H9 (cell line): ENCODE results near the gene TMIGD3. TPM values are rescaled to one million over a fixed set of nuclear protein-coding genes. Genes with fewer than 3 reads are reported as not detected.

ENCODE experiments used
- DNase-seq: peaks from one replicate; pipeline ENCODE4 v3.0.0-alpha.2; 2017
- H2AFZ ChIP-seq: one replicate; pipeline ENCODE4 v1.6.1; 2013; ENCODE audit warnings: mild to moderate bottlenecking, low read length, control low read depth, moderate library complexity
- H2AK5ac ChIP-seq: 2 replicates; pipeline ENCODE4 v1.6.1; 2013; ENCODE audit warnings: low read length, control low read depth, mixed read lengths; ENCODE audit not compliant: insufficient read length
- H2BK120ac ChIP-seq: one replicate; pipeline ENCODE4 v1.6.1; 2013; ENCODE audit warnings: low read depth, mild to moderate bottlenecking, low read length, control low read depth, inconsistent platforms; ENCODE audit not compliant: poor library complexity, severe bottlenecking
- H2BK12ac ChIP-seq: 2 replicates; pipeline ENCODE4 v1.6.1; 2013; ENCODE audit warnings: low read length, control low read depth, mixed read lengths, low read depth; ENCODE audit not compliant: insufficient read length
- H2BK15ac ChIP-seq: 2 replicates; pipeline ENCODE4 v1.6.1; 2013; ENCODE audit warnings: low read depth, low read length, control low read depth
- H2BK20ac ChIP-seq: one replicate; pipeline ENCODE4 v1.6.1; 2013; ENCODE audit warnings: low read depth, mild to moderate bottlenecking, low read length, control low read depth, inconsistent platforms; ENCODE audit not compliant: poor library complexity, severe bottlenecking
- H2BK5ac ChIP-seq: 2 replicates; pipeline ENCODE4 v1.6.1; 2013; ENCODE audit warnings: low read length, control low read depth, mixed read lengths; ENCODE audit not compliant: insufficient read length
- H3K14ac ChIP-seq: 2 replicates; pipeline ENCODE4 v1.6.1; 2013; ENCODE audit warnings: low read length, control low read depth; ENCODE audit not compliant: insufficient read depth
- H3K18ac ChIP-seq: 2 replicates; pipeline ENCODE4 v1.6.1; 2013; ENCODE audit warnings: low read depth, mild to moderate bottlenecking, mixed read lengths, low read length, control low read depth; ENCODE audit not compliant: insufficient read length
- H3K23ac ChIP-seq: 2 replicates; pipeline ENCODE4 v1.6.1; 2013; ENCODE audit warnings: low read length, control low read depth, mixed read lengths, low read depth; ENCODE audit not compliant: insufficient read length
- H3K23me2 ChIP-seq: 2 replicates; pipeline ENCODE4 v1.6.1; 2013; ENCODE audit warnings: low read depth, mild to moderate bottlenecking, mixed read lengths, low read length, control low read depth; ENCODE audit not compliant: insufficient read length, poor library complexity, severe bottlenecking
- H3K27ac ChIP-seq: 2 replicates; pipeline ENCODE4 v1.5.1; 2013; ENCODE audit warnings: low read length, control low read depth, mixed read lengths, low read depth; ENCODE audit not compliant: insufficient read length
- H3K27me3 ChIP-seq: 2 replicates; pipeline ENCODE4 v1.6.1; 2013; ENCODE audit warnings: low read length, control low read depth, inconsistent platforms; ENCODE audit not compliant: insufficient read depth
- H3K4ac ChIP-seq: 2 replicates; pipeline ENCODE4 v1.6.1; 2013; ENCODE audit warnings: low read depth, mild to moderate bottlenecking, control low read depth, inconsistent platforms, low read length, moderate library complexity
- H3K4me1 ChIP-seq: 2 replicates; pipeline ENCODE4 v1.6.1; 2013; ENCODE audit warnings: low read length, control low read depth, inconsistent platforms; ENCODE audit not compliant: insufficient read depth
- H3K4me2 ChIP-seq: 2 replicates; pipeline ENCODE4 v1.6.1; 2013; ENCODE audit warnings: low read length, control low read depth, mixed read lengths; ENCODE audit not compliant: insufficient read length, insufficient read depth
- H3K56ac ChIP-seq: 2 replicates; pipeline ENCODE4 v1.6.1; 2013; ENCODE audit warnings: low read depth, mild to moderate bottlenecking, mixed read lengths, low read length, control low read depth; ENCODE audit not compliant: insufficient read length
- H3K79me1 ChIP-seq: 2 replicates; pipeline ENCODE4 v1.6.1; 2013; ENCODE audit warnings: low read depth, mild to moderate bottlenecking, moderate library complexity, low read length, control low read depth, inconsistent platforms; ENCODE audit not compliant: insufficient read depth, poor library complexity, severe bottlenecking
- H3K79me2 ChIP-seq: 2 replicates; pipeline ENCODE4 v1.6.1; 2013; ENCODE audit warnings: low read length, control low read depth, inconsistent platforms; ENCODE audit not compliant: insufficient read depth
- H3K9ac ChIP-seq: 2 replicates; pipeline ENCODE4 v1.6.1; 2013; ENCODE audit warnings: low read length, control low read depth, mixed read lengths; ENCODE audit not compliant: insufficient read length; ENCODE audit errors: extremely low read depth
- H3K9me3 ChIP-seq: one replicate; pipeline ENCODE4 v1.6.1; 2013; ENCODE audit warnings: low read depth, low read length, inconsistent platforms; ENCODE audit not compliant: control insufficient read depth
- H3T11ph ChIP-seq: one replicate; pipeline ENCODE4 v1.6.1; 2013; ENCODE audit warnings: mild to moderate bottlenecking, low read length, control low read depth, inconsistent platforms
- H4K20me1 ChIP-seq: one replicate; pipeline ENCODE4 v1.6.1; 2013; ENCODE audit not compliant: control insufficient read depth, insufficient read length, insufficient read depth
- H4K5ac ChIP-seq: 2 replicates; pipeline ENCODE4 v1.6.1; 2013; ENCODE audit warnings: low read depth, mild to moderate bottlenecking, mixed read lengths, low read length, control low read depth; ENCODE audit not compliant: insufficient read length
- H4K8ac ChIP-seq: replicated peaks from 2 replicates; pipeline ENCODE4 v1.6.1; 2013; ENCODE audit warnings: low read length, control low read depth, mixed read lengths, low read depth; ENCODE audit not compliant: insufficient read length
- H4K91ac ChIP-seq: 2 replicates; pipeline ENCODE4 v1.6.1; 2013; ENCODE audit warnings: low read depth, mild to moderate bottlenecking, moderate library complexity, mixed read lengths, low read length, control low read depth; ENCODE audit not compliant: insufficient read length
- H3K27ac Mint-ChIP-seq, 3 experiments: 2 replicates in 2 of 3; 3 replicates in 1 of 3; pipeline ENCODE4 v1.8.0; 2020 to 2021; ENCODE audit warnings: mixed read lengths in 3 of 3, mild to moderate bottlenecking in 1 of 3, moderate library complexity in 1 of 3
- H3K27me3 Mint-ChIP-seq: 2 replicates; pipeline ENCODE4 v1.8.0; 2021; ENCODE audit warnings: low read depth, mild to moderate bottlenecking, moderate library complexity, mixed read lengths
- H3K36me3 Mint-ChIP-seq, 3 experiments: 2 replicates in 2 of 3; 3 replicates in 1 of 3; pipeline ENCODE4 v1.8.0; 2020 to 2021; ENCODE audit warnings: low read depth in 3 of 3, mixed read lengths in 3 of 3; ENCODE audit not compliant: insufficient read depth in 1 of 3
- H3K4me1 Mint-ChIP-seq, 2 experiments: 2 replicates each; pipeline ENCODE4 v1.8.0; 2020; ENCODE audit warnings: mixed read lengths in 2 of 2
- H3K4me3 Mint-ChIP-seq, 2 experiments: 2 replicates in 1 of 2; 3 replicates in 1 of 2; pipeline ENCODE4 v1.8.0; 2020 to 2021; ENCODE audit warnings: mild to moderate bottlenecking in 2 of 2, mixed read lengths in 2 of 2, moderate library complexity in 1 of 2
- H3K9me3 Mint-ChIP-seq, 2 experiments: 2 replicates in 1 of 2; 3 replicates in 1 of 2; pipeline ENCODE4 v1.8.0; 2020; ENCODE audit warnings: mild to moderate bottlenecking in 2 of 2, mixed read lengths in 2 of 2, moderate library complexity in 1 of 2
- WGBS: extraction: QIAGEN DNeasy Blood & Tissue Kit; methylation state at CpG from one replicate; pipeline ENCODE4 v1.1.7; 2013; ENCODE audit warnings: missing lambda C conversion rate, low lambda C conversion rate, mixed read lengths; ENCODE audit not compliant: insufficient read length; ENCODE audit errors: extremely low coverage; 5-methylcytosine and 5-hydroxymethylcytosine counted together
- total RNA-seq: library from RNA; stranded (reverse); gene quantifications from 2 replicates; pipeline ENCODE4 v1.2.1, GENCODE V29; 2021
- TF ChIP-seq, protein P1 (sequence below): fragments of 200-600 bp; sonication (generic); conservative IDR thresholded peaks from 3 replicates; pipeline ENCODE4 v1.8.0; 2021; ENCODE audit warnings: antibody characterized with exemption, mild to moderate bottlenecking

TMIGD3 gene
- total RNA-seq, 1 experiment from 2014 or later = not detected

DNA sequence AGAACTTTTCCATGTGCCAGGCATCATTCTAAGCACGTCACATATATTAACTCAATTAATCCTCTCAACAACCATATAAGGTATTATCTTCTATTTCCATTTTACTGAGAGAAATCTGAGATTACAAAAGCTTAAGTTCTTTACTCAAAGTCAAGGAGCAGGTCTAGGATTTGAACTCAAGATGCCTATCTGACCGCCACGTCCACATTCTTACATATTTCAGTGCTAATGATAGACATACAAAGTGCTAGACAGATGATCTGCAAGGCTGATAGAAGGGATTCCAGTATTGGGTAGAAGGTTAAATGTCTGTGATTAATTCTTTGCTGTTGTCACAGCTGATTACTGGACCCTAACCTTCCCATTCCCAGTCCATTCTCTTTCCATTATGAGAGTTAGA is 49.7 kb downstream of the TMIGD3 start:
- H3K9me3 ChIP-seq = no peaks in the 10 kb centered on the region
- no peak overlapping the region for H2AK5ac ChIP-seq
- H3K4ac ChIP-seq = no peak overlapping the region
- TF ChIP-seq, protein P1, sequence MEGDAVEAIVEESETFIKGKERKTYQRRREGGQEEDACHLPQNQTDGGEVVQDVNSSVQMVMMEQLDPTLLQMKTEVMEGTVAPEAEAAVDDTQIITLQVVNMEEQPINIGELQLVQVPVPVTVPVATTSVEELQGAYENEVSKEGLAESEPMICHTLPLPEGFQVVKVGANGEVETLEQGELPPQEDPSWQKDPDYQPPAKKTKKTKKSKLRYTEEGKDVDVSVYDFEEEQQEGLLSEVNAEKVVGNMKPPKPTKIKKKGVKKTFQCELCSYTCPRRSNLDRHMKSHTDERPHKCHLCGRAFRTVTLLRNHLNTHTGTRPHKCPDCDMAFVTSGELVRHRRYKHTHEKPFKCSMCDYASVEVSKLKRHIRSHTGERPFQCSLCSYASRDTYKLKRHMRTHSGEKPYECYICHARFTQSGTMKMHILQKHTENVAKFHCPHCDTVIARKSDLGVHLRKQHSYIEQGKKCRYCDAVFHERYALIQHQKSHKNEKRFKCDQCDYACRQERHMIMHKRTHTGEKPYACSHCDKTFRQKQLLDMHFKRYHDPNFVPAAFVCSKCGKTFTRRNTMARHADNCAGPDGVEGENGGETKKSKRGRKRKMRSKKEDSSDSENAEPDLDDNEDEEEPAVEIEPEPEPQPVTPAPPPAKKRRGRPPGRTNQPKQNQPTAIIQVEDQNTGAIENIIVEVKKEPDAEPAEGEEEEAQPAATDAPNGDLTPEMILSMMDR = no peak
- Mint-ChIP-seq H3K27me3 (no peaks in the 10 kb centered on the region), H3K4me3 (no peak overlapping the region), H3K36me3 (peaks cover 20 to 64% (median 39%) of the 10 kb centered on the region in 3 experiments), H3K4me1 (peaks cover 0 to 10% of the 10 kb centered on the region in 2 experiments; a peak in 2 of 4 replicates), H3K9me3 (no peaks in the 10 kb centered on the region), H3K27ac (no peak overlapping the region)
- H2BK20ac ChIP-seq = no peak overlapping the region
- DNase-seq = no peak
- no peak overlapping the region for H3T11ph ChIP-seq
- H3K79me1 ChIP-seq = peaks cover 3% of the 10 kb centered on the region
- H2BK120ac ChIP-seq = no peak overlapping the region
- H2BK5ac ChIP-seq = no peak overlapping the region
- H2BK12ac ChIP-seq = no peak overlapping the region
- peaks cover 7% of the 10 kb centered on the region; the same call in 1 of the 2 replicates for H3K79me2 ChIP-seq
- no peak overlapping the region for H3K27ac ChIP-seq
- no peak overlapping the region for H2BK15ac ChIP-seq
- no peaks in the 10 kb centered on the region for H3K4me1 ChIP-seq
- no peak overlapping the region for H3K9ac ChIP-seq
- H4K5ac ChIP-seq = no peak overlapping the region
- no peaks in the 10 kb centered on the region for H4K20me1 ChIP-seq
- no peak overlapping the region for H2AFZ ChIP-seq
- H3K4me2 ChIP-seq = no peak overlapping the region
- no peak overlapping the region for H3K56ac ChIP-seq
- no peak overlapping the region for H4K8ac ChIP-seq
- H3K23ac ChIP-seq = no peak overlapping the region
- H3K14ac ChIP-seq = no peak overlapping the region
- no peak overlapping the region for H3K18ac ChIP-seq
- peaks cover 7% of the 10 kb centered on the region for H3K23me2 ChIP-seq
- no peak overlapping the region for H4K91ac ChIP-seq
- no peaks in the 10 kb centered on the region for H3K27me3 ChIP-seq
- WGBS = no CpG with 5 or more reads among the region's 3 CpGs
